ENCODE results near the gene PDE8B.

PDE8B gene

DNA sequence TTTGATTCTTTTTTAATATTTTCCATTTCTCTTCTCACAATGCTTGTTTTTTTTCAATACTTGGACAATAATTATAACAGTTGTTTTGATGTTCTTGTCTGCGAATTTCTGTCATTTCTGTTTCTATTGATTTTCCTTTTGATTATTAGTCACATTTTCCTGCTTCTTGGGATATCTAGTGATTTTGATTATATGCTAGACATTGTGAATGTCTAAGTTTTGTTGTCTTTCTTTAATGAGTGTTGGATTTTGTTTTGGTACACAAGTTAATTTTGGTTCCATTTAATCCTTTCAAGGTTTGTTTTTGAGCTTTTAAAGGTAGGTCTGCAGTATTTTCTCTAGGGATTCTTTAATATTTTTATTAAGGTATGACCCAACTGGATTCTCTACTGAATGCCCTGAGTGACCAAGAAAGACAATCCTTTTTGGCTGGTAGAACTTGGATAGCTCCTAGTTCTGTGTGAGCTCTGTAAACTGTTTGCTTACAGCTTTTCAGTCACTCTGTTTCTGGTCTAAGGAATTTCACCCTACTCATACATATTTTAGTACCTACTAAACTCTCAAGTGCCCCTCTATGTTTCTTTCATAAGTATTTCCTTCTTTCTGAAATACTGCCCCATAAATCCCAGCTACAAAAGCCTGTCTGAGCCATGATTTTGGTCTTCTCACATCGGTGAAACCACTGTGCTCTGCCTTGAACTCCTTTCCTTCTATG, 12.5 kb upstream of the PDE8B start:
- TF ChIP-seq SUZ12 (IDR thresholded peaks at IDR 0.05; ENCODE audit: extremely low read depth, insufficient read depth, insufficient read length) (no peak), ZNF274 (IDR thresholded peaks at IDR 0.05; ENCODE audit: low read depth, low read length) (no peak)
- Histone ChIP-seq H3K9me3 (ENCODE audit: insufficient read depth, low read length) (peaks cover 4% of the 10 kb centered on the region; the same call in 1 of the 2 replicates), H3K9ac (ENCODE audit: insufficient read length, low read depth) (no peak overlapping the region), H3K4me1 (ENCODE audit: insufficient read depth, insufficient read length) (no peaks in the 10 kb centered on the region), H3K27me3 (ENCODE audit: insufficient read depth, insufficient read length) (no peaks in the 10 kb centered on the region), H3K4me3 (ENCODE audit: insufficient read length, low read depth) (no peak overlapping the region), H3K36me3 (ENCODE audit: insufficient read depth, insufficient read length, low read length) (no peaks in the 10 kb centered on the region)
- DNase-seq (ENCODE audit: low read depth, low spot score) = no peak

- Histone ChIP-seq H3K9me3 (ENCODE audit: insufficient read depth, low read length) (no peaks in the 10 kb centered on the region), H3K4me3 (ENCODE audit: insufficient read length, low read depth) (no peak overlapping the region), H3K9ac (ENCODE audit: insufficient read length, low read depth) (no peak overlapping the region), H3K4me1 (ENCODE audit: insufficient read depth, insufficient read length) (no peaks in the 10 kb centered on the region), H3K36me3 (ENCODE audit: insufficient read depth, insufficient read length, low read length) (no peaks in the 10 kb centered on the region), H3K27me3 (ENCODE audit: insufficient read depth, insufficient read length) (no peaks in the 10 kb centered on the region)
- TF ChIP-seq SUZ12 (IDR thresholded peaks at IDR 0.05; ENCODE audit: extremely low read depth, insufficient read depth, insufficient read length) (no peak), ZNF274 (IDR thresholded peaks at IDR 0.05; ENCODE audit: low read depth, low read length) (no peak), YY1 (IDR thresholded peaks at IDR 0.05; ENCODE audit: insufficient read depth, insufficient read length) (no peak)
- no peak for DNase-seq (ENCODE audit: low read depth, low spot score)
Observed at GRCh38 chr5:77200663-77201062, 9.8 kb upstream of the PDE8B start.

DNA sequence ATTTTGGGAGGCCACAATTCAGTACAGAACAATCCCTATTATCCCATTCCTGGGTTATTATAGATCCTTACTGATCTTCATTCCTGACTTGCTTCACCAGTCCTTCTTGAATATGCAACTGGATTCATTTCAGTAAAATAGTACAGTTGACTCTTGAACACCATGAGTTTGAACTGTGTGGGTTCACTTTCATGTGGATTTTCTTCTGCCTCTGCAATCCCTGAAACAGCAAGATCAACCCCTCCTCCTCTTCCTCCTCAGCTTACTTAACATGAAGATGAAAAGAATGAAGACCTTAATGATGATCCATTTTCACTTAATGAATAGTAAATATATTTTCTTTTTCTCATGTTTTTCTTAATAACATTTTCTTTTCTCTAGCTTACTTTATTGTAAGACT, 8.3 kb upstream of the PDE8B start:
- TF ChIP-seq ZNF274 (IDR thresholded peaks at IDR 0.05; ENCODE audit: low read depth, low read length) (no peak), YY1 (IDR thresholded peaks at IDR 0.05; ENCODE audit: insufficient read depth, insufficient read length) (no peak), SUZ12 (IDR thresholded peaks at IDR 0.05; ENCODE audit: extremely low read depth, insufficient read depth, insufficient read length) (no peak)
- no peak for DNase-seq (ENCODE audit: low read depth, low spot score)
- no peaks in the 10 kb centered on the region for H3K4me1 ChIP-seq (ENCODE audit: insufficient read depth, insufficient read length)
- H3K27me3 ChIP-seq (ENCODE audit: insufficient read depth, insufficient read length) = peaks cover 2% of the 10 kb centered on the region
- no peak overlapping the region for H3K4me3 ChIP-seq (ENCODE audit: insufficient read length, low read depth)
- H3K9ac ChIP-seq (ENCODE audit: insufficient read length, low read depth) = no peak overlapping the region
- H3K9me3 ChIP-seq (ENCODE audit: insufficient read depth, low read length) = no peaks in the 10 kb centered on the region
- H3K36me3 ChIP-seq (ENCODE audit: insufficient read depth, insufficient read length, low read length) = no peaks in the 10 kb centered on the region

- H3K9me3 ChIP-seq (ENCODE audit: insufficient read depth, low read length) = no peaks in the 10 kb centered on the region
- H3K27me3 ChIP-seq (ENCODE audit: insufficient read depth, insufficient read length) = peaks cover 26% of the 10 kb centered on the region
- no peak for TF ChIP-seq SUZ12 (IDR thresholded peaks at IDR 0.05; ENCODE audit: extremely low read depth, insufficient read depth, insufficient read length)
- TF ChIP-seq ZNF274 (IDR thresholded peaks at IDR 0.05; ENCODE audit: low read depth, low read length) = no peak
- TF ChIP-seq YY1 (IDR thresholded peaks at IDR 0.05; ENCODE audit: insufficient read depth, insufficient read length) = no peak
- no peak overlapping the region for H3K9ac ChIP-seq (ENCODE audit: insufficient read length, low read depth)
- no peaks in the 10 kb centered on the region for H3K4me1 ChIP-seq (ENCODE audit: insufficient read depth, insufficient read length)
- no peaks in the 10 kb centered on the region for H3K36me3 ChIP-seq (ENCODE audit: insufficient read depth, insufficient read length, low read length)
- H3K4me3 ChIP-seq (ENCODE audit: insufficient read length, low read depth) = no peak overlapping the region
- DNase-seq (ENCODE audit: low read depth, low spot score) = no peak
Observed at GRCh38 chr5:77204967-77205366, 5.5 kb upstream of the PDE8B start.

GRCh38 chr5:77208507-77209163, 1.8 kb upstream of the PDE8B start:
- Histone ChIP-seq H3K9ac (ENCODE audit: insufficient read length, low read depth) (no peak overlapping the region), H3K27me3 (ENCODE audit: insufficient read depth, insufficient read length) (peaks cover 53% of the 10 kb centered on the region), H3K4me3 (ENCODE audit: insufficient read length, low read depth) (no peak overlapping the region), H3K9me3 (ENCODE audit: insufficient read depth, low read length) (no peaks in the 10 kb centered on the region), H3K36me3 (ENCODE audit: insufficient read depth, insufficient read length, low read length) (no peaks in the 10 kb centered on the region), H3K4me1 (ENCODE audit: insufficient read depth, insufficient read length) (no peaks in the 10 kb centered on the region)
- no peak for TF ChIP-seq SUZ12 (IDR thresholded peaks at IDR 0.05; ENCODE audit: extremely low read depth, insufficient read depth, insufficient read length)
- no peak for TF ChIP-seq ZNF274 (IDR thresholded peaks at IDR 0.05; ENCODE audit: low read depth, low read length)
- no peak for TF ChIP-seq YY1 (IDR thresholded peaks at IDR 0.05; ENCODE audit: insufficient read depth, insufficient read length)
- no peak for DNase-seq (ENCODE audit: low read depth, low spot score)

GRCh38 chr5:77209495-77210090, 887 bp upstream of the PDE8B start:
- H3K27me3 ChIP-seq (ENCODE audit: insufficient read depth, insufficient read length) = peaks cover 53% of the 10 kb centered on the region
- H3K36me3 ChIP-seq (ENCODE audit: insufficient read depth, insufficient read length, low read length) = no peaks in the 10 kb centered on the region
- H3K4me1 ChIP-seq (ENCODE audit: insufficient read depth, insufficient read length) = no peaks in the 10 kb centered on the region
- TF ChIP-seq SUZ12 (IDR thresholded peaks at IDR 0.05; ENCODE audit: extremely low read depth, insufficient read depth, insufficient read length) (no peak), ZNF274 (IDR thresholded peaks at IDR 0.05; ENCODE audit: low read depth, low read length) (no peak), YY1 (IDR thresholded peaks at IDR 0.05; ENCODE audit: insufficient read depth, insufficient read length) (no peak)
- H3K9ac ChIP-seq (ENCODE audit: insufficient read length, low read depth) = no peak overlapping the region
- H3K4me3 ChIP-seq (ENCODE audit: insufficient read length, low read depth) = no peak overlapping the region
- H3K9me3 ChIP-seq (ENCODE audit: insufficient read depth, low read length) = no peaks in the 10 kb centered on the region
- DNase-seq (ENCODE audit: low read depth, low spot score) = no peak

GRCh38 chr5:77210964-77211690, 647 bp downstream of the PDE8B start:
- Histone ChIP-seq H3K27me3 (ENCODE audit: insufficient read depth, insufficient read length) (peaks cover 53% of the 10 kb centered on the region), H3K9ac (ENCODE audit: insufficient read length, low read depth) (no peak overlapping the region), H3K9me3 (ENCODE audit: insufficient read depth, low read length) (no peaks in the 10 kb centered on the region), H3K4me3 (ENCODE audit: insufficient read length, low read depth) (peak overlapping the region; percentile 55), H3K36me3 (ENCODE audit: insufficient read depth, insufficient read length, low read length) (no peaks in the 10 kb centered on the region), H3K4me1 (ENCODE audit: insufficient read depth, insufficient read length) (no peaks in the 10 kb centered on the region)
- DNase-seq (ENCODE audit: low read depth, low spot score) = no peak
- no peak for TF ChIP-seq YY1 (IDR thresholded peaks at IDR 0.05; ENCODE audit: insufficient read depth, insufficient read length)
- TF ChIP-seq SUZ12 (IDR thresholded peaks at IDR 0.05; ENCODE audit: extremely low read depth, insufficient read depth, insufficient read length) = no peak
- TF ChIP-seq ZNF274 (IDR thresholded peaks at IDR 0.05; ENCODE audit: low read depth, low read length) = no peak

Measured in NT2/D1 (cell line).